GM13976 (cell line): ENCODE results near the gene UBA52.

Experiments used
- DNase-seq: peaks from one replicate; pipeline ENCODE4 v3.0.0; 2012; ENCODE audit warnings: low spot score
- CTCF ChIP-seq: IDR thresholded peaks from 2 replicates; pipeline ENCODE4 v1.5.1; 2012; ENCODE audit warnings: borderline replicate concordance, mild to moderate bottlenecking; ENCODE audit not compliant: insufficient read depth; ENCODE audit errors: extremely low read depth, missing control alignments, control extremely low read depth
- in situ Hi-C: fragments of 300-500 bp; cut with MboI; formaldehyde crosslinking; loops from one replicate; pipeline ENCODE4 v1.12.0; 2022; ENCODE audit warnings: low sequenced_read_pairs, mixed read lengths, inconsistent platforms; ENCODE audit not compliant: unreplicated experiment

Gene UBA52

GRCh38 chr19:18608805-18609716 is 37.4 kb downstream of the UBA52 start:
- DNase-seq, result no peak
- no peak for TF ChIP-seq CTCF
- in situ Hi-C loops, result no loop called here

GRCh38 chr19:18609717-18610051 is 38.0 kb downstream of the UBA52 start:
- in situ Hi-C loops, result no loop called here
- no peak for TF ChIP-seq CTCF
- no peak for DNase-seq

GRCh38 chr19:18610245-18610555 is 38.5 kb downstream of the UBA52 start:
- TF ChIP-seq CTCF, result no peak
- in situ Hi-C loops, result no loop called here
- DNase-seq, result no peak

GRCh38 chr19:18610556-18611326 is 39.1 kb downstream of the UBA52 start:
- TF ChIP-seq CTCF, result no peak
- no peak for DNase-seq
- in situ Hi-C loops, result no loop called here

GRCh38 chr19:18611327-18612050 is 39.8 kb downstream of the UBA52 start:
- no peak for TF ChIP-seq CTCF
- in situ Hi-C loops, result no loop called here
- DNase-seq, result peak; percentile 41

- DNase-seq, result peak; percentile 55
- no peak for TF ChIP-seq CTCF
- in situ Hi-C loops, result no loop called here
Measured at GRCh38 chr19:18612051-18612771, 40.6 kb downstream of the UBA52 start.
